H1 (cell line): ENCODE data around the gene SUDS3. TPM values are rescaled to one million over a fixed set of nuclear protein-coding genes. Genes with fewer than 3 reads are reported as not detected.

Experiments used
- polyA plus RNA-seq, 7 experiments: library from polyadenylated mRNA; depleted of rRNA in 3 of 7; stranded (reverse) in 5 of 7; unstranded in 2 of 7; fragments of >200 nt in 5 of 7; fragments of 200-250 nt in 2 of 7; gene quantifications; 1 replicate in 5 of 7; 2 replicates in 1 of 7; 4 replicates in 1 of 7; pipeline versions ENCODE4 v1.2.1 to v1.2.3, GENCODE V29; 2011 to 2013; ENCODE audit warnings: missing spikeins in 2 of 7, mixed read lengths in 2 of 7
- total RNA-seq: library from RNA; stranded (reverse); fragmentation: NEBNext Ultra II Directional; extraction: Animal tissue kit (Norgen Biotek cat#: 25700); gene quantifications from 2 replicates; pipeline ENCODE4 v1.2.1, GENCODE V29; 2021
- TF ChIP-seq, protein P1 (sequence below): fragments of 300-600 bp; sonication (generic); IDR thresholded peaks from 2 replicates; pipeline ENCODE4 v1.7.1; 2012; ENCODE audit warnings: low read length, moderate library complexity, mild to moderate bottlenecking, inconsistent platforms; ENCODE audit not compliant: insufficient replicate concordance

SUDS3 gene
- total and polyA plus RNA-seq, 2 of the 8 experiments (the other 6 are each of a cell fraction or from before 2014, with no cell fraction given) = 30.0 to 58.7 TPM

DNA sequence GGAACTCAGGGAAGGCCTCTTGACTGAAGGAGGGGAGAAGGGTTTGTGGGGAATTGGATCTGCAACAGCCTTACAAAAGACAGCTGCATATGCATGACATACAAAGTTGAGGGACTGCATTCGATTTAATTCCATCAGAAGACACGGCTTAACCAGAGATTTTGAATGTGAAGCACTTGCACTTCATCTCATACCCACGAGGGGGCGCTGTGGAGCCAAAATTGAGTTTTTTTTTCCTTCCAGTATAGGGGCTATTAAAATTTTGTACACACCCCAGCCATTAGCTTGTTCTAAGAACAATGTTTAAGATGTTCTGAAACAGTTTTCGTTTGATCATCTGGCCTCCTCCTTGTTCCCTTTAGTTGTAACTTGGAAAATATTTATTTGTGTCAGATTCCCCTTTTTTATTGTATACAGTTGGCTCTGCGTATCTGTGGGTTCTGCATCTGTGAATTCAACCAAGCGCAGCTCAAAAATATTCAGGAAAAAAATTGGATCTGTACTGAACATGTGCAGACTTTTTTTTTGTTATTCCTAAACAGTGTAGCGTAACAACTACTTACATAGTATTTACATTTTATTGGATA, 1.6 kb downstream of the SUDS3 start (continued):
- TF ChIP-seq, protein P1, sequence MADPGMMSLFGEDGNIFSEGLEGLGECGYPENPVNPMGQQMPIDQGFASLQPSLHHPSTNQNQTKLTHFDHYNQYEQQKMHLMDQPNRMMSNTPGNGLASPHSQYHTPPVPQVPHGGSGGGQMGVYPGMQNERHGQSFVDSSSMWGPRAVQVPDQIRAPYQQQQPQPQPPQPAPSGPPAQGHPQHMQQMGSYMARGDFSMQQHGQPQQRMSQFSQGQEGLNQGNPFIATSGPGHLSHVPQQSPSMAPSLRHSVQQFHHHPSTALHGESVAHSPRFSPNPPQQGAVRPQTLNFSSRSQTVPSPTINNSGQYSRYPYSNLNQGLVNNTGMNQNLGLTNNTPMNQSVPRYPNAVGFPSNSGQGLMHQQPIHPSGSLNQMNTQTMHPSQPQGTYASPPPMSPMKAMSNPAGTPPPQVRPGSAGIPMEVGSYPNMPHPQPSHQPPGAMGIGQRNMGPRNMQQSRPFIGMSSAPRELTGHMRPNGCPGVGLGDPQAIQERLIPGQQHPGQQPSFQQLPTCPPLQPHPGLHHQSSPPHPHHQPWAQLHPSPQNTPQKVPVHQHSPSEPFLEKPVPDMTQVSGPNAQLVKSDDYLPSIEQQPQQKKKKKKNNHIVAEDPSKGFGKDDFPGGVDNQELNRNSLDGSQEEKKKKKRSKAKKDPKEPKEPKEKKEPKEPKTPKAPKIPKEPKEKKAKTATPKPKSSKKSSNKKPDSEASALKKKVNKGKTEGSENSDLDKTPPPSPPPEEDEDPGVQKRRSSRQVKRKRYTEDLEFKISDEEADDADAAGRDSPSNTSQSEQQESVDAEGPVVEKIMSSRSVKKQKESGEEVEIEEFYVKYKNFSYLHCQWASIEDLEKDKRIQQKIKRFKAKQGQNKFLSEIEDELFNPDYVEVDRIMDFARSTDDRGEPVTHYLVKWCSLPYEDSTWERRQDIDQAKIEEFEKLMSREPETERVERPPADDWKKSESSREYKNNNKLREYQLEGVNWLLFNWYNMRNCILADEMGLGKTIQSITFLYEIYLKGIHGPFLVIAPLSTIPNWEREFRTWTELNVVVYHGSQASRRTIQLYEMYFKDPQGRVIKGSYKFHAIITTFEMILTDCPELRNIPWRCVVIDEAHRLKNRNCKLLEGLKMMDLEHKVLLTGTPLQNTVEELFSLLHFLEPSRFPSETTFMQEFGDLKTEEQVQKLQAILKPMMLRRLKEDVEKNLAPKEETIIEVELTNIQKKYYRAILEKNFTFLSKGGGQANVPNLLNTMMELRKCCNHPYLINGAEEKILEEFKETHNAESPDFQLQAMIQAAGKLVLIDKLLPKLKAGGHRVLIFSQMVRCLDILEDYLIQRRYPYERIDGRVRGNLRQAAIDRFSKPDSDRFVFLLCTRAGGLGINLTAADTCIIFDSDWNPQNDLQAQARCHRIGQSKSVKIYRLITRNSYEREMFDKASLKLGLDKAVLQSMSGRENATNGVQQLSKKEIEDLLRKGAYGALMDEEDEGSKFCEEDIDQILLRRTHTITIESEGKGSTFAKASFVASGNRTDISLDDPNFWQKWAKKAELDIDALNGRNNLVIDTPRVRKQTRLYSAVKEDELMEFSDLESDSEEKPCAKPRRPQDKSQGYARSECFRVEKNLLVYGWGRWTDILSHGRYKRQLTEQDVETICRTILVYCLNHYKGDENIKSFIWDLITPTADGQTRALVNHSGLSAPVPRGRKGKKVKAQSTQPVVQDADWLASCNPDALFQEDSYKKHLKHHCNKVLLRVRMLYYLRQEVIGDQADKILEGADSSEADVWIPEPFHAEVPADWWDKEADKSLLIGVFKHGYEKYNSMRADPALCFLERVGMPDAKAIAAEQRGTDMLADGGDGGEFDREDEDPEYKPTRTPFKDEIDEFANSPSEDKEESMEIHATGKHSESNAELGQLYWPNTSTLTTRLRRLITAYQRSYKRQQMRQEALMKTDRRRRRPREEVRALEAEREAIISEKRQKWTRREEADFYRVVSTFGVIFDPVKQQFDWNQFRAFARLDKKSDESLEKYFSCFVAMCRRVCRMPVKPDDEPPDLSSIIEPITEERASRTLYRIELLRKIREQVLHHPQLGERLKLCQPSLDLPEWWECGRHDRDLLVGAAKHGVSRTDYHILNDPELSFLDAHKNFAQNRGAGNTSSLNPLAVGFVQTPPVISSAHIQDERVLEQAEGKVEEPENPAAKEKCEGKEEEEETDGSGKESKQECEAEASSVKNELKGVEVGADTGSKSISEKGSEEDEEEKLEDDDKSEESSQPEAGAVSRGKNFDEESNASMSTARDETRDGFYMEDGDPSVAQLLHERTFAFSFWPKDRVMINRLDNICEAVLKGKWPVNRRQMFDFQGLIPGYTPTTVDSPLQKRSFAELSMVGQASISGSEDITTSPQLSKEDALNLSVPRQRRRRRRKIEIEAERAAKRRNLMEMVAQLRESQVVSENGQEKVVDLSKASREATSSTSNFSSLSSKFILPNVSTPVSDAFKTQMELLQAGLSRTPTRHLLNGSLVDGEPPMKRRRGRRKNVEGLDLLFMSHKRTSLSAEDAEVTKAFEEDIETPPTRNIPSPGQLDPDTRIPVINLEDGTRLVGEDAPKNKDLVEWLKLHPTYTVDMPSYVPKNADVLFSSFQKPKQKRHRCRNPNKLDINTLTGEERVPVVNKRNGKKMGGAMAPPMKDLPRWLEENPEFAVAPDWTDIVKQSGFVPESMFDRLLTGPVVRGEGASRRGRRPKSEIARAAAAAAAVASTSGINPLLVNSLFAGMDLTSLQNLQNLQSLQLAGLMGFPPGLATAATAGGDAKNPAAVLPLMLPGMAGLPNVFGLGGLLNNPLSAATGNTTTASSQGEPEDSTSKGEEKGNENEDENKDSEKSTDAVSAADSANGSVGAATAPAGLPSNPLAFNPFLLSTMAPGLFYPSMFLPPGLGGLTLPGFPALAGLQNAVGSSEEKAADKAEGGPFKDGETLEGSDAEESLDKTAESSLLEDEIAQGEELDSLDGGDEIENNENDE = peak; percentile 46
- TF ChIP-seq, all 59 proteins: peak for 4
